H9 (cell line): ENCODE data around the gene CD52. TPM values are rescaled to one million over a fixed set of nuclear protein-coding genes. Genes with fewer than 3 reads are reported as not detected.

Source experiments
- DNase-seq: peaks from one replicate; pipeline ENCODE4 v3.0.0-alpha.2; 2017
- H2AFZ ChIP-seq: one replicate; pipeline ENCODE4 v1.6.1; 2013; ENCODE audit warnings: mild to moderate bottlenecking, low read length, control low read depth, moderate library complexity
- H2AK5ac ChIP-seq: 2 replicates; pipeline ENCODE4 v1.6.1; 2013; ENCODE audit warnings: low read length, control low read depth, mixed read lengths; ENCODE audit not compliant: insufficient read length
- H2BK120ac ChIP-seq: one replicate; pipeline ENCODE4 v1.6.1; 2013; ENCODE audit warnings: low read depth, mild to moderate bottlenecking, low read length, control low read depth, inconsistent platforms; ENCODE audit not compliant: poor library complexity, severe bottlenecking
- H2BK12ac ChIP-seq: 2 replicates; pipeline ENCODE4 v1.6.1; 2013; ENCODE audit warnings: low read length, control low read depth, mixed read lengths, low read depth; ENCODE audit not compliant: insufficient read length
- H2BK15ac ChIP-seq: 2 replicates; pipeline ENCODE4 v1.6.1; 2013; ENCODE audit warnings: low read depth, low read length, control low read depth
- H2BK20ac ChIP-seq: one replicate; pipeline ENCODE4 v1.6.1; 2013; ENCODE audit warnings: low read depth, mild to moderate bottlenecking, low read length, control low read depth, inconsistent platforms; ENCODE audit not compliant: poor library complexity, severe bottlenecking
- H2BK5ac ChIP-seq: 2 replicates; pipeline ENCODE4 v1.6.1; 2013; ENCODE audit warnings: low read length, control low read depth, mixed read lengths; ENCODE audit not compliant: insufficient read length
- H3K14ac ChIP-seq: 2 replicates; pipeline ENCODE4 v1.6.1; 2013; ENCODE audit warnings: low read length, control low read depth; ENCODE audit not compliant: insufficient read depth
- H3K18ac ChIP-seq: 2 replicates; pipeline ENCODE4 v1.6.1; 2013; ENCODE audit warnings: low read depth, mild to moderate bottlenecking, mixed read lengths, low read length, control low read depth; ENCODE audit not compliant: insufficient read length
- H3K23ac ChIP-seq: 2 replicates; pipeline ENCODE4 v1.6.1; 2013; ENCODE audit warnings: low read length, control low read depth, mixed read lengths, low read depth; ENCODE audit not compliant: insufficient read length
- H3K23me2 ChIP-seq: 2 replicates; pipeline ENCODE4 v1.6.1; 2013; ENCODE audit warnings: low read depth, mild to moderate bottlenecking, mixed read lengths, low read length, control low read depth; ENCODE audit not compliant: insufficient read length, poor library complexity, severe bottlenecking
- H3K27ac ChIP-seq: 2 replicates; pipeline ENCODE4 v1.5.1; 2013; ENCODE audit warnings: low read length, control low read depth, mixed read lengths, low read depth; ENCODE audit not compliant: insufficient read length
- H3K27me3 ChIP-seq: 2 replicates; pipeline ENCODE4 v1.6.1; 2013; ENCODE audit warnings: low read length, control low read depth, inconsistent platforms; ENCODE audit not compliant: insufficient read depth
- H3K4ac ChIP-seq: 2 replicates; pipeline ENCODE4 v1.6.1; 2013; ENCODE audit warnings: low read depth, mild to moderate bottlenecking, control low read depth, inconsistent platforms, low read length, moderate library complexity
- H3K4me1 ChIP-seq: 2 replicates; pipeline ENCODE4 v1.6.1; 2013; ENCODE audit warnings: low read length, control low read depth, inconsistent platforms; ENCODE audit not compliant: insufficient read depth
- H3K4me2 ChIP-seq: 2 replicates; pipeline ENCODE4 v1.6.1; 2013; ENCODE audit warnings: low read length, control low read depth, mixed read lengths; ENCODE audit not compliant: insufficient read length, insufficient read depth
- H3K56ac ChIP-seq: 2 replicates; pipeline ENCODE4 v1.6.1; 2013; ENCODE audit warnings: low read depth, mild to moderate bottlenecking, mixed read lengths, low read length, control low read depth; ENCODE audit not compliant: insufficient read length
- H3K79me1 ChIP-seq: 2 replicates; pipeline ENCODE4 v1.6.1; 2013; ENCODE audit warnings: low read depth, mild to moderate bottlenecking, moderate library complexity, low read length, control low read depth, inconsistent platforms; ENCODE audit not compliant: insufficient read depth, poor library complexity, severe bottlenecking
- H3K79me2 ChIP-seq: 2 replicates; pipeline ENCODE4 v1.6.1; 2013; ENCODE audit warnings: low read length, control low read depth, inconsistent platforms; ENCODE audit not compliant: insufficient read depth
- H3K9ac ChIP-seq: 2 replicates; pipeline ENCODE4 v1.6.1; 2013; ENCODE audit warnings: low read length, control low read depth, mixed read lengths; ENCODE audit not compliant: insufficient read length; ENCODE audit errors: extremely low read depth
- H3K9me3 ChIP-seq: one replicate; pipeline ENCODE4 v1.6.1; 2013; ENCODE audit warnings: low read depth, low read length, inconsistent platforms; ENCODE audit not compliant: control insufficient read depth
- H3T11ph ChIP-seq: one replicate; pipeline ENCODE4 v1.6.1; 2013; ENCODE audit warnings: mild to moderate bottlenecking, low read length, control low read depth, inconsistent platforms
- H4K20me1 ChIP-seq: one replicate; pipeline ENCODE4 v1.6.1; 2013; ENCODE audit not compliant: control insufficient read depth, insufficient read length, insufficient read depth
- H4K5ac ChIP-seq: 2 replicates; pipeline ENCODE4 v1.6.1; 2013; ENCODE audit warnings: low read depth, mild to moderate bottlenecking, mixed read lengths, low read length, control low read depth; ENCODE audit not compliant: insufficient read length
- H4K8ac ChIP-seq: replicated peaks from 2 replicates; pipeline ENCODE4 v1.6.1; 2013; ENCODE audit warnings: low read length, control low read depth, mixed read lengths, low read depth; ENCODE audit not compliant: insufficient read length
- H4K91ac ChIP-seq: 2 replicates; pipeline ENCODE4 v1.6.1; 2013; ENCODE audit warnings: low read depth, mild to moderate bottlenecking, moderate library complexity, mixed read lengths, low read length, control low read depth; ENCODE audit not compliant: insufficient read length
- H3K27ac Mint-ChIP-seq, 3 experiments: 2 replicates in 2 of 3; 3 replicates in 1 of 3; pipeline ENCODE4 v1.8.0; 2020 to 2021; ENCODE audit warnings: mixed read lengths in 3 of 3, mild to moderate bottlenecking in 1 of 3, moderate library complexity in 1 of 3
- H3K27me3 Mint-ChIP-seq: 2 replicates; pipeline ENCODE4 v1.8.0; 2021; ENCODE audit warnings: low read depth, mild to moderate bottlenecking, moderate library complexity, mixed read lengths
- H3K36me3 Mint-ChIP-seq, 3 experiments: 2 replicates in 2 of 3; 3 replicates in 1 of 3; pipeline ENCODE4 v1.8.0; 2020 to 2021; ENCODE audit warnings: low read depth in 3 of 3, mixed read lengths in 3 of 3; ENCODE audit not compliant: insufficient read depth in 1 of 3
- H3K4me1 Mint-ChIP-seq, 2 experiments: 2 replicates each; pipeline ENCODE4 v1.8.0; 2020; ENCODE audit warnings: mixed read lengths in 2 of 2
- H3K4me3 Mint-ChIP-seq, 2 experiments: 2 replicates in 1 of 2; 3 replicates in 1 of 2; pipeline ENCODE4 v1.8.0; 2020 to 2021; ENCODE audit warnings: mild to moderate bottlenecking in 2 of 2, mixed read lengths in 2 of 2, moderate library complexity in 1 of 2
- H3K9me3 Mint-ChIP-seq, 2 experiments: 2 replicates in 1 of 2; 3 replicates in 1 of 2; pipeline ENCODE4 v1.8.0; 2020; ENCODE audit warnings: mild to moderate bottlenecking in 2 of 2, mixed read lengths in 2 of 2, moderate library complexity in 1 of 2
- WGBS: extraction: QIAGEN DNeasy Blood & Tissue Kit; methylation state at CpG from one replicate; pipeline ENCODE4 v1.1.7; 2013; ENCODE audit warnings: missing lambda C conversion rate, low lambda C conversion rate, mixed read lengths; ENCODE audit not compliant: insufficient read length; ENCODE audit errors: extremely low coverage; 5-methylcytosine and 5-hydroxymethylcytosine counted together
- total RNA-seq: library from RNA; stranded (reverse); gene quantifications from 2 replicates; pipeline ENCODE4 v1.2.1, GENCODE V29; 2021
- TF ChIP-seq, protein P1 (sequence below): fragments of 200-600 bp; sonication (generic); conservative IDR thresholded peaks from 3 replicates; pipeline ENCODE4 v1.8.0; 2021; ENCODE audit warnings: antibody characterized with exemption, mild to moderate bottlenecking

CD52 gene
- total RNA-seq, 1 experiment from 2014 or later: 4.1 TPM

- H2AFZ ChIP-seq: no peak overlapping the region
- no peak overlapping the region for H4K91ac ChIP-seq
- Mint-ChIP-seq H3K27ac (no peak overlapping the region), H3K4me1 (peaks cover 19 to 20% of the 10 kb centered on the region in 2 experiments), H3K27me3 (peaks cover 5% of the 10 kb centered on the region), H3K9me3 (no peaks in the 10 kb centered on the region), H3K36me3 (no peaks in the 10 kb centered on the region; a peak in 2 of 7 replicates), H3K4me3 (no peak overlapping the region)
- no peak overlapping the region for H4K8ac ChIP-seq
- TF ChIP-seq, protein P1, sequence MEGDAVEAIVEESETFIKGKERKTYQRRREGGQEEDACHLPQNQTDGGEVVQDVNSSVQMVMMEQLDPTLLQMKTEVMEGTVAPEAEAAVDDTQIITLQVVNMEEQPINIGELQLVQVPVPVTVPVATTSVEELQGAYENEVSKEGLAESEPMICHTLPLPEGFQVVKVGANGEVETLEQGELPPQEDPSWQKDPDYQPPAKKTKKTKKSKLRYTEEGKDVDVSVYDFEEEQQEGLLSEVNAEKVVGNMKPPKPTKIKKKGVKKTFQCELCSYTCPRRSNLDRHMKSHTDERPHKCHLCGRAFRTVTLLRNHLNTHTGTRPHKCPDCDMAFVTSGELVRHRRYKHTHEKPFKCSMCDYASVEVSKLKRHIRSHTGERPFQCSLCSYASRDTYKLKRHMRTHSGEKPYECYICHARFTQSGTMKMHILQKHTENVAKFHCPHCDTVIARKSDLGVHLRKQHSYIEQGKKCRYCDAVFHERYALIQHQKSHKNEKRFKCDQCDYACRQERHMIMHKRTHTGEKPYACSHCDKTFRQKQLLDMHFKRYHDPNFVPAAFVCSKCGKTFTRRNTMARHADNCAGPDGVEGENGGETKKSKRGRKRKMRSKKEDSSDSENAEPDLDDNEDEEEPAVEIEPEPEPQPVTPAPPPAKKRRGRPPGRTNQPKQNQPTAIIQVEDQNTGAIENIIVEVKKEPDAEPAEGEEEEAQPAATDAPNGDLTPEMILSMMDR: no peak
- H2AK5ac ChIP-seq: no peak overlapping the region
- no peak overlapping the region for H3K4ac ChIP-seq
- H3K4me2 ChIP-seq: no peak overlapping the region
- no peak overlapping the region for H3K56ac ChIP-seq
- no peak overlapping the region for H2BK120ac ChIP-seq
- no peaks in the 10 kb centered on the region for H3K9me3 ChIP-seq
- no peaks in the 10 kb centered on the region for H4K20me1 ChIP-seq
- no peak overlapping the region for H3K23ac ChIP-seq
- no peaks in the 10 kb centered on the region for H3K79me1 ChIP-seq
- peaks cover 3% of the 10 kb centered on the region; the same call in 1 of the 2 replicates for H3K4me1 ChIP-seq
- H3K9ac ChIP-seq: no peak overlapping the region
- H3K18ac ChIP-seq: no peak overlapping the region
- WGBS: no CpG with 5 or more reads among the region's 10 CpGs
- H4K5ac ChIP-seq: no peak overlapping the region
- H3K14ac ChIP-seq: no peak overlapping the region
- H2BK12ac ChIP-seq: no peak overlapping the region
- H3K23me2 ChIP-seq: no peaks in the 10 kb centered on the region
- no peak overlapping the region for H2BK15ac ChIP-seq
- no peak overlapping the region for H3T11ph ChIP-seq
- no peak overlapping the region for H2BK20ac ChIP-seq
- H2BK5ac ChIP-seq: no peak overlapping the region
- H3K79me2 ChIP-seq: no peaks in the 10 kb centered on the region
- DNase-seq: no peak
- H3K27ac ChIP-seq: no peak overlapping the region
- H3K27me3 ChIP-seq: no peaks in the 10 kb centered on the region
Observed at GRCh38 chr1:26346274-26347033, 28.7 kb downstream of the CD52 start.
